ENCODE measurements around the gene NFKB1.

The NFKB1 gene

DNA sequence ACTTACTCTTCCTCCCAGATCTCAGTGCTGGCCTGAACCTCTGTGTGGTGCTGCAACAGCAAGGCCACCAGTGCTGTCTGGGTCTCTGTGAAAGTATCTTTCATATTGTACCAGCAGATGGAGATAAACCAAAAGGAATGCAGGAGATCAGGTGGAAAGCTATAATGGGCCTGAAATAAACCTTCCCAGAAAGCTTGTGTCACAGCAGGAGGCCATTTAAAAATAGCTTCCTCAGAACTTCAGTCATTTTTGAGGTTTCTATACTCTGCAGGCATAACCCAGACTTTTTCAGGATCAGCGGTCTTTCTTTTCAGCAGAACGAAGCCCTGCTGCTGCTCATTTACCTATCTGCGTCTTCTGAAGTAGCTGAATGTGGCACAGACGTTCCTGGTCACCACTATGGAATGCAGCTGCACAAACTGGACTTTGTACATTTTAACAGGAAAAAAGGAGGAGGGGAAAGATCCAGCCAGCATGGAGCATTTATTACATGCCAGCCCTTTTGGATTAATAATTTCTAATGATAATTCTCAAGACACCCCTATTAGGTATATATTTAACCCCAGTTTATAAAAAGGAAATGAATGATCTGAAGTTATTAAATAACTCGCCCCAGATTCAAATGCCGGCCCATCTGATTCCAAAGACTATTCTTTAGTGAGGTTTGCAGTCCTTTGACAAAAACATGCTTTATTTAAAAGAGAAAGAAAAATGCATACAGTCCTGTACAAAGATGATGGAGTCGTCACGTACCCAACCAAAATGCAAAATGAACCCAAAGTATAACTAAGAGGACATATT is 119.7 kb downstream of the NFKB1 start:
- H3K27ac Mint-ChIP-seq: peak overlapping the region; percentile 41

DNA sequence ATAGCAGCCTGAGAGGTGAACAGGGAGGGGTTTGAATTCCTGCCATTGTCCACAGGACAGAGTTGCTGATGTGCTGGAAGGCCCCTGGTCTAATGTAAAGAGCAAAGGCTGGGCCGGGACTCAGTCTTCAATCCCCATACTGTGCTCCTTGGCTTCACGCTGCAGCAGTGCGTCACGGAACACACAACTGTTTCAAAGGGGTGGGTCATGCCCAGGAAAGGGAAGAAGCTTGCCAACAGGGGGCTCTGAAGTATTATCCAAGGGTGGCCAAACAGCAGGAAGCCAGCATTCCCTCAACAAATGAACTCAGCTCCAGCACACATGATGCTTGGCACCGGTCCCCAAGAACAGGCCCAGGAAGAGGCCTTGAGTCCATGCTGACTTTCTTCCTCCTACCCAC is 122.5 kb downstream of the NFKB1 start:
- Mint-ChIP-seq H3K27ac (no peak overlapping the region), H3K27me3 (no peaks in the 10 kb centered on the region), H3K36me3 (peaks cover 9% of the 10 kb centered on the region), H3K9me3 (ENCODE audit: low read depth) (peaks cover 4% of the 10 kb centered on the region), H3K4me1 (ENCODE audit: low read depth) (peaks cover 78% of the 10 kb centered on the region), H3K4me3 (no peak overlapping the region)

More for the DNA sequence above, 119.7 kb downstream of the NFKB1 start:
- Mint-ChIP-seq H3K36me3 (peaks cover 20% of the 10 kb centered on the region), H3K4me1 (ENCODE audit: low read depth) (peaks cover 69% of the 10 kb centered on the region), H3K27me3 (no peaks in the 10 kb centered on the region), H3K9me3 (ENCODE audit: low read depth) (peaks cover 5% of the 10 kb centered on the region), H3K4me3 (no peak overlapping the region)

- Mint-ChIP-seq H3K36me3 (peaks cover 4% of the 10 kb centered on the region), H3K27me3 (no peaks in the 10 kb centered on the region), H3K4me3 (no peak overlapping the region), H3K27ac (peak overlapping the region; percentile 1), H3K9me3 (ENCODE audit: low read depth) (no peaks in the 10 kb centered on the region), H3K4me1 (ENCODE audit: low read depth) (peaks cover 78% of the 10 kb centered on the region)
Measured at GRCh38 chr4:102624505-102624904, 123.3 kb downstream of the NFKB1 start.

GRCh38 chr4:102625232-102625930 is 124.2 kb downstream of the NFKB1 start:
- Mint-ChIP-seq H3K4me3 (peak overlapping the region; percentile 17), H3K4me1 (ENCODE audit: low read depth) (peaks cover 80% of the 10 kb centered on the region)

GRCh38 chr4:102627831-102628523 is 126.8 kb downstream of the NFKB1 start:
- Mint-ChIP-seq H3K4me3 (peak overlapping the region; percentile 55), H3K27me3 (no peaks in the 10 kb centered on the region), H3K4me1 (ENCODE audit: low read depth) (peaks cover 80% of the 10 kb centered on the region), H3K9me3 (ENCODE audit: low read depth) (no peaks in the 10 kb centered on the region), H3K36me3 (peaks cover 7% of the 10 kb centered on the region), H3K27ac (peak overlapping the region; percentile 88)

More at GRCh38 chr4:102625232-102625930, 124.2 kb downstream of the NFKB1 start:
- Mint-ChIP-seq H3K27ac (peak overlapping the region; percentile 68), H3K9me3 (ENCODE audit: low read depth) (no peaks in the 10 kb centered on the region), H3K27me3 (no peaks in the 10 kb centered on the region), H3K36me3 (peaks cover 4% of the 10 kb centered on the region)

- peak overlapping the region; percentile 80 for H3K27ac Mint-ChIP-seq
- H3K36me3 Mint-ChIP-seq: peaks cover 8% of the 10 kb centered on the region
- no peaks in the 10 kb centered on the region for H3K27me3 Mint-ChIP-seq
- no peaks in the 10 kb centered on the region for H3K9me3 Mint-ChIP-seq (ENCODE audit: low read depth)
- peaks cover 72% of the 10 kb centered on the region for H3K4me1 Mint-ChIP-seq (ENCODE audit: low read depth)
- H3K4me3 Mint-ChIP-seq: peak overlapping the region; percentile 51
Measured at GRCh38 chr4:102629673-102630072, 128.5 kb downstream of the NFKB1 start.

- Mint-ChIP-seq H3K9me3 (ENCODE audit: low read depth) (no peaks in the 10 kb centered on the region), H3K27me3 (no peaks in the 10 kb centered on the region), H3K4me1 (ENCODE audit: low read depth) (peaks cover 60% of the 10 kb centered on the region), H3K27ac (peak overlapping the region; percentile 36), H3K4me3 (no peak overlapping the region), H3K36me3 (peaks cover 20% of the 10 kb centered on the region)
Measured at GRCh38 chr4:102631616-102632015, 130.5 kb downstream of the NFKB1 start.

- Mint-ChIP-seq H3K36me3 (peaks cover 22% of the 10 kb centered on the region), H3K4me3 (no peak overlapping the region), H3K9me3 (ENCODE audit: low read depth) (no peaks in the 10 kb centered on the region), H3K27me3 (no peaks in the 10 kb centered on the region), H3K27ac (peak overlapping the region; percentile 36), H3K4me1 (ENCODE audit: low read depth) (peaks cover 52% of the 10 kb centered on the region)
Measured at GRCh38 chr4:102632241-102633065, 131.3 kb downstream of the NFKB1 start.

GRCh38 chr4:102633100-102633499 is 131.9 kb downstream of the NFKB1 start:
- Mint-ChIP-seq H3K9me3 (ENCODE audit: low read depth) (no peaks in the 10 kb centered on the region), H3K4me3 (no peak overlapping the region), H3K27me3 (no peaks in the 10 kb centered on the region), H3K36me3 (peaks cover 27% of the 10 kb centered on the region), H3K4me1 (ENCODE audit: low read depth) (peaks cover 47% of the 10 kb centered on the region), H3K27ac (no peak overlapping the region)

DNA sequence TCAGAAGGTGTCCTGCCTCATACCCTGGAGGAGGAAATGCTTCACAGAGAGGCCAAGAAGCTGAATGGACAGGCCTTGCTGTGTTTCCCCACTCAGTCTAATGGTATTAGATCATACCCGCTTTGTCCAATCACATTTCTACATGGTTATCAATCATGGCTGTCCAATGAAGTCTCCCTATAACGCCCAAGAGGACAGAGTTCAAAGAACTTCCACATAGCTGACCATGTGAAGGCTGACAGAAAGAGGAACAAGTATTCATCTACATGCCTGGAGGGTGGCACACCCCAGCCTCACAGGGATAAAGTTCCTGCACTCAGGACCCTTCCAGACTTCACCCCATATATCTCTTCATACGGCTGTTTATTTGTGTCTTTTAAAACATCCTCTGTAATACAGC is 136.2 kb downstream of the NFKB1 start:
- Mint-ChIP-seq H3K36me3 (peaks cover 32% of the 10 kb centered on the region), H3K4me3 (no peak overlapping the region), H3K9me3 (ENCODE audit: low read depth) (no peaks in the 10 kb centered on the region), H3K27ac (no peak overlapping the region), H3K4me1 (ENCODE audit: low read depth) (peaks cover 23% of the 10 kb centered on the region), H3K27me3 (no peaks in the 10 kb centered on the region)

- Mint-ChIP-seq H3K4me3 (no peak overlapping the region), H3K27ac (no peak overlapping the region), H3K36me3 (peaks cover 32% of the 10 kb centered on the region)
Measured at GRCh38 chr4:102638621-102639020, 137.5 kb downstream of the NFKB1 start.

GRCh38 chr4:102639598-102639997 is 138.4 kb downstream of the NFKB1 start:
- Mint-ChIP-seq H3K4me3 (peak overlapping the region; percentile 80), H3K36me3 (peaks cover 32% of the 10 kb centered on the region), H3K27me3 (no peaks in the 10 kb centered on the region), H3K27ac (peak overlapping the region; percentile 84), H3K4me1 (ENCODE audit: low read depth) (peaks cover 23% of the 10 kb centered on the region), H3K9me3 (ENCODE audit: low read depth) (no peaks in the 10 kb centered on the region)

More at GRCh38 chr4:102638621-102639020, 137.5 kb downstream of the NFKB1 start:
- Mint-ChIP-seq H3K4me1 (ENCODE audit: low read depth) (peaks cover 23% of the 10 kb centered on the region), H3K9me3 (ENCODE audit: low read depth) (no peaks in the 10 kb centered on the region), H3K27me3 (no peaks in the 10 kb centered on the region)

DNA sequence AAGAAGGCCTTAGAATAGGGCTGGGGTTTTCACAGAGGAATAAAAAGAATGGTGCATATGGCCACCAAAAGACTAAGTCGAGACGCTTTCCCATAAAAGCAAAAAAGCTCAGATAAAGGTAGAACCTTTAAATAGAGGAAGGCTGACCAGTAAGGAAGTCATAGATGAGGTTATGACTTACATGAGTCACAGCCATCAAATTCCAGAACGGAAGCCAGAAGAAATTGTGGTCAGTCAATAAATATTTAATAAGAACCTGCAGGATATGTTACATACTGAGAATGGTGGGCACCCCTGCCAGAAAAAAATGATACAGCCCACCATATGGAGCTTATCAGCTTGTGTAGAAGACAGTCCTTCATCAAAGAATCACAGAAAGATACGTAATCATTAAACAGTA is 139.5 kb downstream of the NFKB1 start:
- peaks cover 20% of the 10 kb centered on the region for H3K4me1 Mint-ChIP-seq (ENCODE audit: low read depth)
- no peaks in the 10 kb centered on the region for H3K27me3 Mint-ChIP-seq
- peaks cover 33% of the 10 kb centered on the region for H3K36me3 Mint-ChIP-seq
- no peak overlapping the region for H3K27ac Mint-ChIP-seq
- H3K9me3 Mint-ChIP-seq (ENCODE audit: low read depth): no peaks in the 10 kb centered on the region
- H3K4me3 Mint-ChIP-seq: no peak overlapping the region

GRCh38 chr4:102641793-102642192 is 140.6 kb downstream of the NFKB1 start:
- no peak overlapping the region for H3K27ac Mint-ChIP-seq
- H3K27me3 Mint-ChIP-seq: no peaks in the 10 kb centered on the region
- peaks cover 26% of the 10 kb centered on the region for H3K36me3 Mint-ChIP-seq
- H3K4me1 Mint-ChIP-seq (ENCODE audit: low read depth): peaks cover 24% of the 10 kb centered on the region
- no peak overlapping the region for H3K4me3 Mint-ChIP-seq
- H3K9me3 Mint-ChIP-seq (ENCODE audit: low read depth): no peaks in the 10 kb centered on the region
